Thyroid gland (tissue), 4 donors: ENCODE measurements around the gene SLC19A2. TPM values are rescaled to one million over a fixed set of nuclear protein-coding genes. Genes with fewer than 3 reads are reported as not detected.
"Not testable (repeated sequence)": the region's sequence is repeated elsewhere in the genome, so short reads cannot be mapped to it uniquely, and the experiment has no call there.

ENCODE experiments used
- DNase-seq, 2 donors: peaks; one replicate each; pipeline ENCODE4 v3.0.0-alpha.2; 2019
- H3K27ac ChIP-seq, 3 donors: fragments of 200-600 bp; sonication (generic); 1 replicate in 2 of 3; 2 replicates in 1 of 3; pipeline ENCODE4 v1.5.1; 2016 to 2019; ENCODE audit warnings: mild to moderate bottlenecking in 1 of 3, moderate library complexity in 1 of 3
- H3K27me3 ChIP-seq: fragments of 200-600 bp; sonication (generic); one replicate; pipeline ENCODE4 v1.5.1; 2019
- H3K36me3 ChIP-seq, 2 donors: fragments of 200-600 bp; sonication (generic); one replicate each; pipeline ENCODE4 v1.5.1; 2016 to 2019
- H3K4me1 ChIP-seq, 2 donors: fragments of 200-600 bp; sonication (generic); one replicate each; pipeline ENCODE4 v1.5.1; 2017 to 2019
- H3K4me3 ChIP-seq, 3 donors: fragments of 200-600 bp; sonication (generic); replicated peaks in 1 of 3; 1 replicate in 2 of 3; 2 replicates in 1 of 3; pipeline ENCODE4 v1.5.1; 2016; ENCODE audit warnings: mild to moderate bottlenecking in 1 of 3
- H3K9me3 ChIP-seq: fragments of 200-600 bp; sonication (generic); one replicate; pipeline ENCODE4 v1.5.1; 2017
- CTCF ChIP-seq, 6 experiments: fragments of 200-600 bp in 3 of 6; fragments of 450-650 bp in 3 of 6; sonication (generic) in 3 of 6; IDR thresholded peaks; one replicate each; pipeline ENCODE4 v1.5.1; 2016 to 2019; ENCODE audit warnings: antibody characterized with exemption in 6 of 6, mild to moderate bottlenecking in 2 of 6, inconsistent platforms in 1 of 6, moderate library complexity in 1 of 6
- POLR2A ChIP-seq, 2 donors: fragments of 450-650 bp; IDR thresholded peaks; one replicate each; pipeline ENCODE4 v1.6.1; 2017; ENCODE audit warnings: antibody characterized with exemption in 2 of 2, mild to moderate bottlenecking in 2 of 2, moderate library complexity in 1 of 2
- WGBS, 2 donors: methylation state at CpG; one replicate each; pipeline ENCODE4 v1.1.5; 2017; 5-methylcytosine and 5-hydroxymethylcytosine counted together
- intact Hi-C: fragments of 100-400 bp; cut with DNase I; formaldehyde crosslinking; loops from one replicate; pipeline ENCODE4 v1.15.1; 2023
- total RNA-seq, 4 donors: library from RNA; depleted of rRNA; stranded (reverse); fragments of >200 nt; gene quantifications; one replicate each; pipeline ENCODE4 v1.2.3, GENCODE V29; 2016

Gene SLC19A2
- total RNA-seq, 4 donors from 2014 or later: 19.0 to 41.0 (median 27.8) TPM

DNA sequence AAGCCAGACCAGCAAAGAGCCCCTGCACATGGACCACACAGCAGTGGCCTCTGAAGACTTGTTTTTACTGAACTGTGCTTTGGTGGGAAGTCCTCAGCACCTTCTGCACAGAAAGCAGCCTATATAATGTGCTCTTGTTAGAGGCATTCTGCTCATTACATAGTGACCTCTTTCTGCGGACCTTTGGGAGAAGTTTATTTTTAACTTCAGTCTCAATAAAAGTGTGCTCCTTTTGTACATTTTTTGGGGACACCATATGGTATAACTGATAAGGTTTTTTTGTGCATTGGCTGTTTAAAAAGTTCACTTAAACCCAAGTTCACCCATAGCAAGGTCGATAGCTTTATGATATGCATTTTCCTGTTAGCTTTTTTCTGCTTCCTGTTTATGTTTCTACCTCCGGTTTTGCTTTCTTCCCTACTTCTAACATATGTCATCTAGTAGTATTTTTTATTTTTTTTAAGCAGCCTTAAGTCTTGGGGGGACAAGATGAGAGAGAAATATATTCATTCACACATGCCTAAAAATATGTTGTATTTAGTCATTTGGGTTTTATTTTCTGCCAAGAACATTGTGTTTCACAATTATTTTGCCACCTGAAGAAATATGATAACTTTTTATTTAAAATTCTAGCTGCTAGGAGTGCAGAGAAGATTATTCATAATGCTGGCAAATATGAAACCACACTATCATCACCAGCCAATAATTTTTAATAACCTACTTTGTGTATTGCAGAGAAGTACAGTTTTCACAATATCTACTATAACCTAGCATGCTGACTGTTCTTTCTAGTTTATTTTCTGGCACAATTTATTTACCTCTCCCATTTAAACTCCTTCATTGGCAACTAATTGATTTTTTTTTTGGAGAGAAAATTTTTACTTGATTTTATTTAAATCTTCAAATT is 22.9 kb upstream of the SLC19A2 start:
- Histone ChIP-seq H3K9me3 (no peaks in the 10 kb centered on the region), H3K4me3 (no peak overlapping the region), H3K4me1 (no peaks in the 10 kb centered on the region), H3K27ac (no peak overlapping the region), H3K36me3 (no peaks in the 10 kb centered on the region), H3K27me3 (no peaks in the 10 kb centered on the region)
- DNase-seq: no peak
- intact Hi-C loops: no loop called here
- no peak for TF ChIP-seq POLR2A (IDR thresholded peaks at IDR 0.05)
- TF ChIP-seq CTCF (IDR thresholded peaks at IDR 0.05): no peak
- 50 to 52% methylated on average over 3 of the region's 3 CpGs for WGBS, 2 donors

- Histone ChIP-seq H3K36me3 (no peaks in the 10 kb centered on the region), H3K4me1 (no peaks in the 10 kb centered on the region), H3K27ac (no peak overlapping the region), H3K27me3 (no peaks in the 10 kb centered on the region), H3K4me3 (no peak overlapping the region), H3K9me3 (no peaks in the 10 kb centered on the region)
- no peak for DNase-seq
- TF ChIP-seq POLR2A (IDR thresholded peaks at IDR 0.05): no peak
- TF ChIP-seq CTCF (IDR thresholded peaks at IDR 0.05): no peak
- intact Hi-C loops: no loop called here
- 82 to 86% methylated on average over 2 of the region's 2 CpGs for WGBS, 2 donors
These were observed 21.7 kb upstream of the SLC19A2 start for GRCh38 chr1:169507413-169507812.

- H3K36me3 ChIP-seq, intact Hi-C loops: not testable (repeated sequence)
- WGBS, 2 donors: 91 to 95% methylated on average over 2 of the region's 2 CpGs
These were observed 17.9 kb upstream of the SLC19A2 start for GRCh38 chr1:169503601-169504000.

DNA sequence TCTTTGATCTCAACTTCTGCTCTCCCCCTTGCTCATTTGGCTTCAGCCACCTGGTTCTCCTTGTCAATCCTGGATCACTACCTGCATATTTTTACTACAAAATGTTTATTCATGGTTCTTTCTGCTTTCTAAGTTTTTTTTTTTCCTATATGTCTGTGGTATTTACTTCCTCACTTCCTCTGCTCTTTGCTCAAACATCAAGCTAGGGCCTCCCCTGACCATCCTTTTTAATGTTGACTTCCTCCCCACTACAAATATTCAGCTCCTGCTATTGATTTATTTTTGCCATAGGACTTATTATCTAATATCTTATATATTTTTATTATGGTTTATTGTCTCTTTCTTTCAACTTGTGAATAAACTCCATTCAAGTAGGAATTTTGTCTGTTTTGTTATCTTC is 14.1 kb upstream of the SLC19A2 start:
- Histone ChIP-seq H3K9me3 (no peaks in the 10 kb centered on the region), H3K4me3 (no peak overlapping the region), H3K27ac (no peak overlapping the region), H3K27me3 (no peaks in the 10 kb centered on the region), H3K36me3 (no peaks in the 10 kb centered on the region), H3K4me1 (no peaks in the 10 kb centered on the region)
- TF ChIP-seq POLR2A (IDR thresholded peaks at IDR 0.05): no peak
- no peak for TF ChIP-seq CTCF (IDR thresholded peaks at IDR 0.05)
- no peak for DNase-seq
- intact Hi-C loops: no loop called here

More at GRCh38 chr1:169503601-169504000, 17.9 kb upstream of the SLC19A2 start:
- not testable (repeated sequence) for DNase-seq, H3K4me3 ChIP-seq, H3K27ac ChIP-seq, H3K9me3 ChIP-seq, H3K4me1 ChIP-seq, H3K27me3 ChIP-seq

DNA sequence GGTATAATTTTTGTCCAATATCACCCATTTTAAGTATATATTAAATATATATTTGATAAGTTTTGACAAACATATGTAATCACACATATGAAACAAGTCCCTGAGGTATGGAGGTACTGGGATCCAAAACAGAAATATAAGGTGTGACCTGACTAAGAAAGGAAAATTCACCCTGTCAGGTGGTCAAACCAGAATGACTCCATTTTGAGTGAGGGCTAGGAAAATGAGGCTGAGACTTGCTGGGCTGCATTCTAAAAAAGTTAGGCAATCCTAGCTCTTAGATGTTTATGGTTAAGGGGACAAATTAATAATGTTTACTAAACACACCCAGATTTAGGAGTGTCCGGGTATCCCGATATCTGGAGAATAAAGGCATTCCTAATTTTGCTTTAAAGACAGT is 11.6 kb upstream of the SLC19A2 start:
- Histone ChIP-seq H3K27ac (no peak overlapping the region), H3K9me3 (no peaks in the 10 kb centered on the region), H3K4me3 (no peak overlapping the region), H3K36me3 (no peaks in the 10 kb centered on the region), H3K4me1 (no peaks in the 10 kb centered on the region), H3K27me3 (no peaks in the 10 kb centered on the region)
- intact Hi-C loops: no loop called here
- 97 to 99% methylated on average over 2 of the region's 2 CpGs for WGBS, 2 donors
- DNase-seq: no peak
- no peak for TF ChIP-seq POLR2A (IDR thresholded peaks at IDR 0.05)
- TF ChIP-seq CTCF (IDR thresholded peaks at IDR 0.05): no peak
